SK-N-SH (cell line): ENCODE results near the gene CCDC38. TPM values are rescaled to one million over a fixed set of nuclear protein-coding genes. Genes with fewer than 3 reads are reported as not detected.

Experiments
- CTCF ChIA-PET: fragments of 300-600, 350-600 bp; formaldehyde crosslinking; extraction: SDS; loops from one replicate; lab custom pipeline; 2021; lab: Yijun Ruan, JAX
- POLR2A ChIA-PET: fragments of 350-600 bp; sonication (Branson Sonifier 250); formaldehyde crosslinking; extraction: SDS; loops from one replicate; lab custom pipeline; 2020; ENCODE audit warnings: antibody characterized with exemption, inconsistent platforms; lab: Yijun Ruan, JAX
- DNase-seq: peaks from one replicate; pipeline ENCODE4 v3.0.0; 2012
- H2AFZ ChIP-seq: fragments of 200-600 bp; sonication (generic); 2 replicates; pipeline ENCODE4 v1.8.1; 2016; ENCODE audit warnings: antibody characterized with exemption, mild to moderate bottlenecking, low read depth
- H3F3A ChIP-seq: fragments of 200-600 bp; sonication (generic); replicated peaks from 2 replicates; pipeline ENCODE3; 2016; ENCODE audit warnings: antibody characterized with exemption, mild to moderate bottlenecking; ENCODE audit not compliant: insufficient read depth
- H3K27ac ChIP-seq, 2 experiments: fragments of 200-500 bp in 1 of 2; fragments of 200-600 bp in 1 of 2; sonication (Bioruptor generic) in 1 of 2; sonication (generic), shearing (Covaris generic) in 1 of 2; 2 replicates each; pipeline versions ENCODE4 v1.5.1 to v1.6.1; 2014 to 2016; ENCODE audit warnings: low read depth in 2 of 2, inconsistent platforms in 1 of 2, low read length in 1 of 2, mild to moderate bottlenecking in 1 of 2, mixed read lengths in 1 of 2
- H3K27me3 ChIP-seq: fragments of 200-600 bp; sonication (generic), shearing (Covaris generic); 2 replicates; pipeline ENCODE4 v1.6.1; 2016; ENCODE audit warnings: mixed run types; ENCODE audit not compliant: insufficient read depth
- H3K36me3 ChIP-seq, 2 experiments: fragments of 200-500 bp in 1 of 2; fragments of 200-600 bp in 1 of 2; sonication (Bioruptor generic) in 1 of 2; sonication (generic) in 1 of 2; replicated peaks in 1 of 2; 2 replicates each; pipeline versions ENCODE3 to v1.5.1; 2014 to 2016; ENCODE audit warnings: low read length in 1 of 2, mild to moderate bottlenecking in 1 of 2; ENCODE audit not compliant: insufficient read depth in 2 of 2, control insufficient read depth in 1 of 2
- H3K4me1 ChIP-seq, 2 experiments: fragments of 200-500 bp in 1 of 2; fragments of 200-600 bp in 1 of 2; sonication (Bioruptor generic) in 1 of 2; sonication (generic), shearing (Covaris generic) in 1 of 2; 2 replicates each; pipeline versions ENCODE4 v1.5.1 to v1.6.1; 2014 to 2016; ENCODE audit warnings: low read depth in 1 of 2, low read length in 1 of 2, mixed run types in 1 of 2; ENCODE audit not compliant: insufficient read depth in 2 of 2, control insufficient read depth in 1 of 2
- H3K4me2 ChIP-seq: fragments of 200-600 bp; sonication (generic), shearing (Covaris generic); 2 replicates; pipeline ENCODE4 v1.6.1; 2017; ENCODE audit warnings: mixed run types
- H3K4me3 ChIP-seq, 2 experiments: fragments of 200-500 bp in 1 of 2; fragments of 200-600 bp in 1 of 2; sonication (Bioruptor generic) in 1 of 2; sonication (generic), shearing (Covaris generic) in 1 of 2; 2 replicates each; pipeline versions ENCODE4 v1.5.1 to v1.8.1; 2014 to 2016; ENCODE audit warnings: low read depth in 2 of 2, inconsistent platforms in 1 of 2, low read length in 1 of 2, mild to moderate bottlenecking in 1 of 2, mixed read lengths in 1 of 2, moderate library complexity in 1 of 2
- H3K79me2 ChIP-seq: fragments of 200-600 bp; sonication (generic); 2 replicates; pipeline ENCODE4 v1.8.1; 2017; ENCODE audit warnings: mild to moderate bottlenecking; ENCODE audit not compliant: insufficient read depth
- H3K9ac ChIP-seq: fragments of 200-600 bp; sonication (generic); 2 replicates; pipeline ENCODE4 v1.6.1; 2017; ENCODE audit warnings: mixed run types
- H3K9me2 ChIP-seq: fragments of 200-600 bp; sonication (generic); 2 replicates; pipeline ENCODE4 v1.6.1; 2017; ENCODE audit warnings: mixed run types
- H3K9me3 ChIP-seq: fragments of 200-600 bp; sonication (generic); 2 replicates; pipeline ENCODE4 v1.6.1; 2017; ENCODE audit warnings: mixed run types, mild to moderate bottlenecking, moderate library complexity
- H4K20me1 ChIP-seq: fragments of 200-600 bp; sonication (generic); 2 replicates; pipeline ENCODE4 v1.6.1; 2017; ENCODE audit warnings: mild to moderate bottlenecking, mixed run types; ENCODE audit not compliant: insufficient read depth
- CHD2 ChIP-seq: fragments of 150-350 bp; IDR thresholded peaks from 2 replicates; pipeline ENCODE4 v1.6.1; 2018; ENCODE audit warnings: low read length; ENCODE audit not compliant: partially characterized antibody
- ELF1 ChIP-seq: IDR thresholded peaks from 2 replicates; pipeline ENCODE4 v1.4.0; 2012
- EP300 ChIP-seq, 2 experiments: IDR thresholded peaks; 2 replicates each; pipeline versions ENCODE4 v1.4.0 to v1.6.1; 2012; ENCODE audit warnings: borderline replicate concordance in 1 of 2, low read depth in 1 of 2, low read length in 1 of 2
- FOXJ3 ChIP-seq: sonication (generic); formaldehyde crosslinking; IDR thresholded peaks from 2 replicates; pipeline ENCODE4 v1.5.1; 2020; ENCODE audit warnings: mild to moderate bottlenecking, missing genetic modification reagents
- FOXM1 ChIP-seq: IDR thresholded peaks from 2 replicates; pipeline ENCODE4 v1.4.0; 2012; ENCODE audit warnings: low read depth, mild to moderate bottlenecking
- GATA2 ChIP-seq: sonication (generic); formaldehyde crosslinking; IDR thresholded peaks from 2 replicates; pipeline ENCODE4 v1.5.0; 2020; ENCODE audit warnings: mild to moderate bottlenecking, missing genetic modification reagents
- POLR2AphosphoS5 ChIP-seq: IDR thresholded peaks from 2 replicates; pipeline ENCODE4 v1.6.1; 2012; ENCODE audit warnings: low read depth, low read length
- RAD21 ChIP-seq: IDR thresholded peaks from 2 replicates; pipeline ENCODE4 v1.6.1; 2012; ENCODE audit warnings: mild to moderate bottlenecking, low read length
- RCOR1 ChIP-seq: fragments of 150-350 bp; IDR thresholded peaks from 2 replicates; pipeline ENCODE4 v1.6.1; 2017; ENCODE audit warnings: antibody characterized with exemption, low read length
- RFX5 ChIP-seq: IDR thresholded peaks from 2 replicates; pipeline ENCODE4 v1.6.1; 2012; ENCODE audit warnings: mild to moderate bottlenecking, improper control_type of control experiment, low read length
- RXRA ChIP-seq: IDR thresholded peaks from 2 replicates; pipeline ENCODE4 v1.4.0; 2012; ENCODE audit warnings: low read depth, mild to moderate bottlenecking, borderline replicate concordance
- TEAD4 ChIP-seq: IDR thresholded peaks from 2 replicates; pipeline ENCODE4 v1.4.0; 2012; ENCODE audit warnings: mild to moderate bottlenecking, borderline replicate concordance; ENCODE audit not compliant: insufficient read depth
- YY1 ChIP-seq: IDR thresholded peaks from 2 replicates; pipeline ENCODE4 v1.4.0; 2012; ENCODE audit warnings: low read depth, mild to moderate bottlenecking
- WGBS: methylation state at CpG from one replicate; pipeline ENCODE4 v1.1.6; 2017; ENCODE audit warnings: low lambda C conversion rate; 5-methylcytosine and 5-hydroxymethylcytosine counted together
- polyA plus RNA-seq, 3 experiments: library from polyadenylated mRNA; depleted of rRNA; stranded (reverse); fragments of >200 nt; gene quantifications; 2 replicates each; pipeline ENCODE4 v1.2.3, GENCODE V29; 2012
- TF ChIP-seq, protein P1 (sequence below): IDR thresholded peaks from 2 replicates; pipeline ENCODE4 v1.4.0; 2012; ENCODE audit warnings: low read depth, borderline replicate concordance
- TF ChIP-seq, protein P2 (sequence below): IDR thresholded peaks from 2 replicates; pipeline ENCODE4; 2012
- TF ChIP-seq, protein P3 (sequence below): IDR thresholded peaks from 2 replicates; pipeline ENCODE4 v1.4.0; 2012; ENCODE audit warnings: low read depth, borderline replicate concordance
- TF ChIP-seq, protein P4 (sequence below): IDR thresholded peaks from 2 replicates; pipeline ENCODE4 v1.6.1; 2012; ENCODE audit warnings: mild to moderate bottlenecking, low read depth, low read length, moderate library complexity

Gene CCDC38
- polyA plus RNA-seq, 1 of the 3 experiments (the other 2 are of a cell fraction) = not detected

DNA sequence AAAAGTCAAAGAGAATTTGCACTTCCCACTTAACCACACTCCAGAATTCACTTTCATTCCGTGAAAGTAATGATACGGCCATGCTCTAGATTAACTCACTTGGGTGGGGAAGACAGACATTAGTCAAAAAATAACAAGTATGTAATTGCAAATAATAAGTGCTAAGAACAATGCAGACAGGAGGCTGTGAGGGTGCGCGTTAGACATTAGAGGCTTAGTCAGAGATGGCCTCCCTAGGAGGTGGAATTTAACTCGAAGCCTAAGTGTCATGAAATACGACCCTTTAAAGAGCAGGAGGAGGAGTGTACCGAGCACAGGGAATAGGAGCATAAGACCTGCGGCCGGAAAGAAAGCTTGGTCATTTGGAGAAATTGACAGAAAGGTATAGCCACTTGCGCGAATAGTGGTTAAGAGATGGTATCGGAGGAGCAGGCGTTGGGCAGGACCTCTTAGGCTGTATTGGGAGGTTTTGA is 83.0 kb downstream of the CCDC38 start:
- ChIA-PET CTCF (interaction anchor here (1.1 to 1.5 kb wide), 2 partner anchors 10 to 139 kb away, joined by 3 read pairs; no protein-coding TSS in a partner anchor), POLR2A (no interaction called here)
- Histone ChIP-seq H2AFZ (peak overlapping the region; percentile 65), H3K4me2 (peak overlapping the region; percentile 89), H3K4me1 (peaks cover 0 to 7% of the 10 kb centered on the region in 2 experiments; a peak in 2 of 4 replicates), H3K36me3 (peaks cover 26 to 38% of the 10 kb centered on the region in 2 experiments), H3K9me3 (no peaks in the 10 kb centered on the region; the same call in 1 of the 2 replicates), H3K27me3 (no peaks in the 10 kb centered on the region), H3F3A (no peaks in the 10 kb centered on the region), H3K27ac (peak overlapping the region; percentile 70 to 71), H3K4me3 (peak overlapping the region; percentile 79 to 86), H3K79me2 (peaks cover 55% of the 10 kb centered on the region), H3K9ac (peak overlapping the region; percentile 78), H3K9me2 (no peaks in the 10 kb centered on the region), H4K20me1 (0 out of 2 replicates have a peak, but pooled peaks cover 9% of the 10 kb centered on the region)
- WGBS = 5% methylated on average over 13 of the region's 13 CpGs
- peak; percentile 6 for DNase-seq
- no peak for TF ChIP-seq FOXJ3
- TF ChIP-seq, protein P1, sequence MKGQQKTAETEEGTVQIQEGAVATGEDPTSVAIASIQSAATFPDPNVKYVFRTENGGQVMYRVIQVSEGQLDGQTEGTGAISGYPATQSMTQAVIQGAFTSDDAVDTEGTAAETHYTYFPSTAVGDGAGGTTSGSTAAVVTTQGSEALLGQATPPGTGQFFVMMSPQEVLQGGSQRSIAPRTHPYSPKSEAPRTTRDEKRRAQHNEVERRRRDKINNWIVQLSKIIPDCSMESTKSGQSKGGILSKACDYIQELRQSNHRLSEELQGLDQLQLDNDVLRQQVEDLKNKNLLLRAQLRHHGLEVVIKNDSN = no peak
- no peak for TF ChIP-seq EP300 (IDR thresholded peaks at IDR 0.05; ENCODE audit: borderline replicate concordance in 1 of 2, low read depth in 1 of 2, low read length in 1 of 2)
- no peak for TF ChIP-seq POLR2AphosphoS5
- TF ChIP-seq, protein P2, sequence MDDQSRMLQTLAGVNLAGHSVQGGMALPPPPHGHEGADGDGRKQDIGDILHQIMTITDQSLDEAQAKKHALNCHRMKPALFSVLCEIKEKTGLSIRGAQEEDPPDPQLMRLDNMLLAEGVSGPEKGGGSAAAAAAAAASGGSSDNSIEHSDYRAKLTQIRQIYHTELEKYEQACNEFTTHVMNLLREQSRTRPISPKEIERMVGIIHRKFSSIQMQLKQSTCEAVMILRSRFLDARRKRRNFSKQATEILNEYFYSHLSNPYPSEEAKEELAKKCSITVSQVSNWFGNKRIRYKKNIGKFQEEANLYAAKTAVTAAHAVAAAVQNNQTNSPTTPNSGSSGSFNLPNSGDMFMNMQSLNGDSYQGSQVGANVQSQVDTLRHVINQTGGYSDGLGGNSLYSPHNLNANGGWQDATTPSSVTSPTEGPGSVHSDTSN = no peak
- no peak for TF ChIP-seq RCOR1
- TF ChIP-seq TEAD4 = no peak
- TF ChIP-seq FOXM1 = no peak
- TF ChIP-seq, protein P3, sequence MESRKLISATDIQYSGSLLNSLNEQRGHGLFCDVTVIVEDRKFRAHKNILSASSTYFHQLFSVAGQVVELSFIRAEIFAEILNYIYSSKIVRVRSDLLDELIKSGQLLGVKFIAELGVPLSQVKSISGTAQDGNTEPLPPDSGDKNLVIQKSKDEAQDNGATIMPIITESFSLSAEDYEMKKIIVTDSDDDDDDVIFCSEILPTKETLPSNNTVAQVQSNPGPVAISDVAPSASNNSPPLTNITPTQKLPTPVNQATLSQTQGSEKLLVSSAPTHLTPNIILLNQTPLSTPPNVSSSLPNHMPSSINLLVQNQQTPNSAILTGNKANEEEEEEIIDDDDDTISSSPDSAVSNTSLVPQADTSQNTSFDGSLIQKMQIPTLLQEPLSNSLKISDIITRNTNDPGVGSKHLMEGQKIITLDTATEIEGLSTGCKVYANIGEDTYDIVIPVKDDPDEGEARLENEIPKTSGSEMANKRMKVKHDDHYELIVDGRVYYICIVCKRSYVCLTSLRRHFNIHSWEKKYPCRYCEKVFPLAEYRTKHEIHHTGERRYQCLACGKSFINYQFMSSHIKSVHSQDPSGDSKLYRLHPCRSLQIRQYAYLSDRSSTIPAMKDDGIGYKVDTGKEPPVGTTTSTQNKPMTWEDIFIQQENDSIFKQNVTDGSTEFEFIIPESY = no peak
- no peak for TF ChIP-seq RXRA

DNA sequence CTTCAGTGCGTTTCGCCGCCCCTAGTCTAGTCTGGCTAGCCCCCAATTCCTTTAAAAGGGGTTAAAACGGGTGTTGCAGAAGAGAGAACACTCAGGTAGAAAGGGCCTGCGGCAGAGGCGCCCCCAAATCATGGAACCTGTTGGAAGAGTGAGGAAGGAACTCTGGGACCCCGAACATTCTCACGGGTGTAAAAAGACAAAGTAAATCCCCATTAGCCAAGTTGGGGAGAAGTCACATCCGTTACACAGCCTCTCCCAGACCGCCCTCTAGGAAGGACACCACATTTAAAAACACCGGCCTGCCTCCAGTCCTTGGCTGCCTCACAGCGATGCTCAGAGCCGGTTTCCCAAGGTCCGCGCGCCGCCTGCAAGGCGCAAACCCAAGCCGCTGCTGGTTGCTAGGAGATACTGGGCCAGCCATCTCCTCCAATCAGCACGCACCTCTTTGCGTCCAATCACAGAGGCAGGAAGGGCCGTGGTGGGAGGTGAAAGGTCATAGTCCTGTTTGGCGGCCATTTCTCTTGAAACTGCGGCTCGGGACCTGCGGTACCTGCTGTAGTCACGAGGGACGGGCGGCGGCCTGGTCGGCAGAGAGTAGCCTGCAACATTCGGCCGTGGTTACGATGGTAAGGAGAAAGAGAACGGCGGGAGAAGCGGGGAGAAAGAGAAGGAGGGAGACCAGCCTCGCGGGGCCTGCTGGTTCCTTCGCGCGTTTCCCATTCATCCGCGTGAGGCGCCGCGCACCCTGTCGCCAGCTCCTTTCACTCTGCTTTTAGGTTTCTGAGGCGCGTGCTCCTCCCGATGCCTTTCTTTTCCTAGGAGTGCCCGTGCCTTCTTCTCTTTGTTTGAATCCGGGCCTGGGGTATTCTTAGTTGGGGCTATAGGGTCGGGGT is 83.7 kb downstream of the CCDC38 start, which contains the start of gene SNRPF:
SNRPF (plus strand) TSS at position 502 of the 893 bp plus-strand sequence; CDS start at position 624, 122 bp downstream.
- 0 out of 2 replicates have a peak, but pooled peaks cover 9% of the 10 kb centered on the region for H4K20me1 ChIP-seq
- peak within 1 kb of the TSS; percentile 78 for H3K9ac ChIP-seq
- H3K4me2 ChIP-seq = peak within 1 kb of the TSS; percentile 89
- ChIA-PET CTCF (no interaction called here), POLR2A (no interaction called here)
- H3K27me3 ChIP-seq = no peaks in the 10 kb centered on the region
- no peaks in the 10 kb centered on the region for H3F3A ChIP-seq
- peak within 1 kb of the TSS; percentile 79 to 86 for H3K4me3 ChIP-seq
- H3K79me2 ChIP-seq = peaks cover 49% of the 10 kb centered on the region
- peak; percentile 98 for DNase-seq
- WGBS = 3% methylated on average over 43 of the region's 54 CpGs
- H3K9me2 ChIP-seq = no peaks in the 10 kb centered on the region
- peak within 1 kb of the TSS; percentile 99 for H2AFZ ChIP-seq
- H3K36me3 ChIP-seq = peaks cover 19 to 31% of the 10 kb centered on the region in 2 experiments
- H3K27ac ChIP-seq = peak within 1 kb of the TSS; percentile 70 to 71
- no peaks in the 10 kb centered on the region; the same call in 1 of the 2 replicates for H3K9me3 ChIP-seq
- peaks cover 0 to 7% of the 10 kb centered on the region in 2 experiments; a peak in 2 of 4 replicates for H3K4me1 ChIP-seq
- TF ChIP-seq YY1 (peak; percentile 96), RAD21 (peak; percentile 22; the same call in 1 of the 2 replicates), RFX5 (peak; percentile 27; the same call in 1 of the 2 replicates), GATA2 (CRISPR knock-in tag) (no peak), CHD2 (peak; percentile 97), ELF1 (peak; percentile 12; the same call in 1 of the 2 replicates), RCOR1 (no peak)
- TF ChIP-seq, protein P4, sequence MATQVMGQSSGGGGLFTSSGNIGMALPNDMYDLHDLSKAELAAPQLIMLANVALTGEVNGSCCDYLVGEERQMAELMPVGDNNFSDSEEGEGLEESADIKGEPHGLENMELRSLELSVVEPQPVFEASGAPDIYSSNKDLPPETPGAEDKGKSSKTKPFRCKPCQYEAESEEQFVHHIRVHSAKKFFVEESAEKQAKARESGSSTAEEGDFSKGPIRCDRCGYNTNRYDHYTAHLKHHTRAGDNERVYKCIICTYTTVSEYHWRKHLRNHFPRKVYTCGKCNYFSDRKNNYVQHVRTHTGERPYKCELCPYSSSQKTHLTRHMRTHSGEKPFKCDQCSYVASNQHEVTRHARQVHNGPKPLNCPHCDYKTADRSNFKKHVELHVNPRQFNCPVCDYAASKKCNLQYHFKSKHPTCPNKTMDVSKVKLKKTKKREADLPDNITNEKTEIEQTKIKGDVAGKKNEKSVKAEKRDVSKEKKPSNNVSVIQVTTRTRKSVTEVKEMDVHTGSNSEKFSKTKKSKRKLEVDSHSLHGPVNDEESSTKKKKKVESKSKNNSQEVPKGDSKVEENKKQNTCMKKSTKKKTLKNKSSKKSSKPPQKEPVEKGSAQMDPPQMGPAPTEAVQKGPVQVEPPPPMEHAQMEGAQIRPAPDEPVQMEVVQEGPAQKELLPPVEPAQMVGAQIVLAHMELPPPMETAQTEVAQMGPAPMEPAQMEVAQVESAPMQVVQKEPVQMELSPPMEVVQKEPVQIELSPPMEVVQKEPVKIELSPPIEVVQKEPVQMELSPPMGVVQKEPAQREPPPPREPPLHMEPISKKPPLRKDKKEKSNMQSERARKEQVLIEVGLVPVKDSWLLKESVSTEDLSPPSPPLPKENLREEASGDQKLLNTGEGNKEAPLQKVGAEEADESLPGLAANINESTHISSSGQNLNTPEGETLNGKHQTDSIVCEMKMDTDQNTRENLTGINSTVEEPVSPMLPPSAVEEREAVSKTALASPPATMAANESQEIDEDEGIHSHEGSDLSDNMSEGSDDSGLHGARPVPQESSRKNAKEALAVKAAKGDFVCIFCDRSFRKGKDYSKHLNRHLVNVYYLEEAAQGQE = no peak
- TF ChIP-seq, protein P1 = peak; percentile 54; the same call in 1 of the 2 replicates
